Lower lobe of right lung (tissue), 2 donors: ENCODE measurements around the gene SHISA6. TPM values are rescaled to one million over a fixed set of nuclear protein-coding genes. Genes with fewer than 3 reads are reported as not detected.

ENCODE experiments used
- ATAC-seq, 2 donors: fragments of 200-7000 bp; cut with Tn5 transposase; one replicate each; pipeline ENCODE4 v1.9.1; 2020 to 2022; ENCODE audit warnings: mild to moderate bottlenecking in 2 of 2, moderate library complexity in 2 of 2
- DNase-seq: peaks from one replicate; pipeline ENCODE4 v3.0.0-alpha.2; 2020
- H3K27ac ChIP-seq: fragments of 200-600 bp; one replicate; pipeline ENCODE4 v1.8.0; 2022
- H3K27me3 ChIP-seq: fragments of 200-600 bp; one replicate; pipeline ENCODE4 v1.8.0; 2022; ENCODE audit warnings: low read depth
- H3K36me3 ChIP-seq: fragments of 200-600 bp; one replicate; pipeline ENCODE4 v1.8.0; 2022; ENCODE audit warnings: mild to moderate bottlenecking
- H3K4me1 ChIP-seq: fragments of 200-600 bp; one replicate; pipeline ENCODE4 v1.8.0; 2022
- H3K4me3 ChIP-seq: fragments of 200-600 bp; one replicate; pipeline ENCODE4 v1.8.0; 2022; ENCODE audit warnings: mild to moderate bottlenecking
- H3K9me3 ChIP-seq: fragments of 200-600 bp; one replicate; pipeline ENCODE4 v1.8.0; 2022
- CTCF ChIP-seq: fragments of 200-600 bp; IDR thresholded peaks from one replicate; pipeline ENCODE4 v1.8.0; 2022; ENCODE audit warnings: antibody characterized with exemption, mild to moderate bottlenecking
- intact Hi-C: fragments of 100-400 bp; cut with DNase I; formaldehyde crosslinking; loops from one replicate; pipeline ENCODE4 v1.11.0; 2022
- total RNA-seq: library from RNA; stranded (reverse); fragmentation: NEBNext Ultra II Directional; extraction: Animal tissue kit (Norgen Biotek cat#: 25700); gene quantifications from one replicate; pipeline ENCODE4 v1.2.1, GENCODE V29; 2021
- donor health status: DM: no; HTN: yes; CAD: no; lungs with severe emphysema.

The SHISA6 gene
- total RNA-seq, 1 donor from 2014 or later = 0.44 TPM

DNA sequence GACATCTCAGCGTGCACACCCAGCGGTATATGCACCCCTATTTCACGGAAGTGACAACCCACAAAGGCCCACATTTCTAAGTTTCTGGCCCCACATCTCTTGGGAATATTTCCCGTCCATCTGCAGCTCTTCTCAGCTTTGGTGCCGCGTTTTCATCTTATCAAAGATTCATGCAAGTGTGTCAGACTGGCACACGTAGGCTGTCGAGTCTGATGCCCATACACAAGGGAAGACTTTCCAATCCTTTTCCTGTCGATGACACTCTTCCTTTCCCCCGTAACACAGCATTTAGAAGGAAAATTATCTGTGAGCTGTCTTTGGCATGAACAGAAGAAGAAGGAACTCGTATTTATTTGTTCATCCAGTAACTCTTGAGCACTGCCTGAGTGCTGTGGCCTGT lies 83.0 kb downstream of the SHISA6 start:
- Histone ChIP-seq H3K9me3 (no peaks in the 10 kb centered on the region), H3K27me3 (no peaks in the 10 kb centered on the region), H3K4me1 (no peaks in the 10 kb centered on the region), H3K36me3 (no peaks in the 10 kb centered on the region), H3K4me3 (no peak overlapping the region), H3K27ac (no peak overlapping the region)
- TF ChIP-seq CTCF = no peak
- intact Hi-C loops = no loop called here
- DNase-seq (no peak), ATAC-seq (no peak)

DNA sequence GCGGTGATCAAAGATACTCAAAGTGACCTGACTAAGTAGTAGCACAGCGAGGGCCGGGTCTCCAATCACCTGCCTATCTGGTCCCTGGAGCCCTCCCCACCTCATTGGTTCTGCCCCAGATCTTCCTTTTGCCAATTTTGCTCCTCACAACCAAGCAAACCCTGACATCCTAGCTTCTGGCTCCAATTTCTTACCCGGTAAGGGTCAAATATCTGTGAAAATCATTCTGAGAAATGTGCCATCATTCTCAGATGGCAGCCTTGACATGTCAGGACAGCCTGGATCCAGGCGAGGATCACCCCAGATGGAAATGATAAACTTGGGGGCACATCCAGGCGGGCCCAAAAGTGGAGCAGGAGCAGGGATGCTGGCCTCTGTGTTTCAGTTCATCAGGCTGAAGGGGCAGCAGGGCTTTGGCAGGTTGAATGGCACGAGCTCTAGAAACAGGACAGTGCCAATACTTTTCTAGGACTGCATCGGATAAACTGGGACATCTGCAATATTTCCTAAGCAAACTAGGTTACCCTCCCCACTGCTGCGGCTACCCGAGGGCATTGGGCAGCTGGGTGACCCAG lies 83.9 kb downstream of the SHISA6 start:
- no peaks in the 10 kb centered on the region for H3K9me3 ChIP-seq
- H3K4me3 ChIP-seq = no peak overlapping the region
- H3K27me3 ChIP-seq = no peaks in the 10 kb centered on the region
- intact Hi-C loops = no loop called here
- DNase-seq (no peak), ATAC-seq (no peak)
- no peak overlapping the region for H3K27ac ChIP-seq
- TF ChIP-seq CTCF = no peak
- H3K36me3 ChIP-seq = no peaks in the 10 kb centered on the region
- no peaks in the 10 kb centered on the region for H3K4me1 ChIP-seq

DNA sequence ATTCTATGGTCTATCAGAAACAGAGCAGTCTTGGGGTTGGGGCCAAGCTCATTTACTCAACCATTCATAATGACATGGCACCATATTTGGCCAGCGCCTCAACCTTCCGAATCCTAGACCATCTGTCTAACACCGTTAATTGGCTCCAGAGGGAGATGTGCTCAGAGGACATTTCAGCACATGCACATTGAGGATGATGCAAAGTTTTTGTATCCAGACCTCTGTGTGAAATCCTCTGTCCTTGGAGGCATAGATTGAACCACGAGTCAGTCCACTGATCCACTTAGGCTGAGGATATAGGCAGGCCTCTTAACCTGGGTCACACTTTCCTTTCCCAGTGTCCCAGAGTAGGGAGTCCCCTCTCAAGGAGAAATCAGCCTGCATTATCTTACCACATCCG lies 85.5 kb downstream of the SHISA6 start:
- ATAC-seq (no peak), DNase-seq (no peak)
- no peak for TF ChIP-seq CTCF
- no peak overlapping the region for H3K27ac ChIP-seq
- no peaks in the 10 kb centered on the region for H3K4me1 ChIP-seq
- intact Hi-C loops = no loop called here
- H3K9me3 ChIP-seq = no peaks in the 10 kb centered on the region
- H3K27me3 ChIP-seq = no peaks in the 10 kb centered on the region
- no peaks in the 10 kb centered on the region for H3K36me3 ChIP-seq
- no peak overlapping the region for H3K4me3 ChIP-seq

DNA sequence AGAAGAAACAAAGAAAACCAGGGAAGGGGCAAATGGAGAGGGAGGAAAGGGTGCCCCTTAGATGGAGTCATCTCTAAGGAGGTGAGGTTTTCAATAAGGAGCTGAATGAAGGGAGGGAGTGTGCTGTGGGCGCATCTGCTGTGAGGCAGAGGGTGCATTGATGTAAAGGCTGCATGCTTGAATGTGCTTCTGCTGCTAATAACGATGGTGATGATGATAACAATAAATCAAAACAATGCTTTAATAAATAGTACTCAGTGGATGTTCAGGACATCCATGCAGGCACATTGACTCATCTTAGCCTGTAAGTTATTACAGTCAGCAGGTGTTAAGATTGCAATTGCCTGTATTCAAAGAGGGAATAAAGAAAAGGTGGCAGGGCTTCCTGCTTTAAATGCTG lies 87.8 kb downstream of the SHISA6 start:
- no peaks in the 10 kb centered on the region for H3K4me1 ChIP-seq
- intact Hi-C loops = no loop called here

DNA sequence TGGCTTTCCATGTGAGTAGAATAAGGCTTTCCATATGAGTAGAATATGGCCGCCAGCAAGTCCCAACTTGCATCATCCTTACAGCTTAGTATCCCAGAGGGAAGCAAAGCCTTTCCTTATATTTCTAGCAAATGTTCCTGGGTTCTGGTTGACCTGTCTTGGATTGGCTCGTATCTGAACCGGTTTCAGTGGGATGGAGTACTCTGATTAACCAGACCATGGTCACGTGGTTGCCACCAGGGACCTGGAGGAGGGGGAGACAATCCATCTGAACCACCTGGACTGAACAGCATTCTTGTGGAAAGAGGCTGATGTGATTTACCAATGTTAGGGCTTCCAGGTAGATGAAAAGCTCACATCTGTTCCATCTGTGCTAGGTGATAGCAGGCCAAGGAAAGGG lies 89.0 kb downstream of the SHISA6 start:
- Histone ChIP-seq H3K27ac (no peak overlapping the region), H3K4me1 (no peaks in the 10 kb centered on the region), H3K4me3 (no peak overlapping the region), H3K9me3 (no peaks in the 10 kb centered on the region), H3K36me3 (no peaks in the 10 kb centered on the region), H3K27me3 (no peaks in the 10 kb centered on the region)
- no peak for DNase-seq
- no peak for TF ChIP-seq CTCF
- intact Hi-C loops = no loop called here
- no peak for ATAC-seq

More for the DNA sequence above, 87.8 kb downstream of the SHISA6 start:
- no peaks in the 10 kb centered on the region for H3K9me3 ChIP-seq
- ATAC-seq (no peak), DNase-seq (no peak)
- H3K4me3 ChIP-seq = no peak overlapping the region
- H3K27me3 ChIP-seq = no peaks in the 10 kb centered on the region
- no peak for TF ChIP-seq CTCF
- no peak overlapping the region for H3K27ac ChIP-seq
- H3K36me3 ChIP-seq = no peaks in the 10 kb centered on the region

GRCh38 chr17:11330826-11331225 lies 89.8 kb downstream of the SHISA6 start:
- intact Hi-C loops = no loop called here
- no peak for DNase-seq
- Histone ChIP-seq H3K36me3 (no peaks in the 10 kb centered on the region), H3K27me3 (no peaks in the 10 kb centered on the region), H3K9me3 (no peaks in the 10 kb centered on the region), H3K4me3 (no peak overlapping the region), H3K27ac (no peak overlapping the region), H3K4me1 (no peaks in the 10 kb centered on the region)
- ATAC-seq = no peak
- TF ChIP-seq CTCF = no peak
